Measurements from ENCODE around the gene RSRC1. TPM values are rescaled to one million over a fixed set of nuclear protein-coding genes. Genes with fewer than 3 reads are reported as not detected.

RSRC1 gene
- total RNA-seq, 2 donors from 2014 or later, result 28.5 to 32.0 TPM

DNA sequence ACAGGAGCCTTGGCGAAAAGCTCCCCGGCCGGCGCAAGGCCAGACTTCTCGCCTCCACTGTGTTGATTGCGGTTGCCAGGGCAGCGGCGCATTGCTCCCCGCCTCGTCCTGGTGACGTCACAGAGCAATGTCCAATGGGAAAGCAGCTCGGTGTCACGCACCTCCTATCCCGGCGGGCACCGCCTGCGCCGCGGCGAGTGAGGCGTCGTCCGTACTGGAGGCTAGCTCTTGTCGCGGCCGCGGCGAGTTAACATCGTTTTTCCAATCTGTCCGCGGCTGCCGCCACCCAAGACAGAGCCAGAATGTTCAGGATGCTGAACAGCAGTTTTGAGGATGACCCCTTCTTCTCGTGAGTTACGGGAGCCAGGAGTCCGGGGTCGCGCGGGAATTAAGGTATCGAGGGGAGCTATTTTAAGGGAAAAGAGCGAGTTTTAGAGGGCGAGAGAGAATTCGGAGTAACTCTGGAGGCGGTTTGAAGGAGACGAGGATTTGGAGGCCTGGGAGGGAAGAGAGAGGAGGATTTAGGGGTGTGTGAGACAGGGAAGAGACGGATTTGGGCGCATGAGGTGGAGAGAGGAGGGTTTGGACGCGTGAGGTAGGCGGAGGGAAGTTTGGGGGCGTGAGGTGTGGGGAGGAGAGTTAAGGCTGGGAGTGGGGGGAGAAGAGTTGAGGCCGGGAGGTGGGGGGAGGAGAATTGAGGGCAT lies 461.3 kb downstream of the RSRC1 start, which contains the start of gene MLF1:
TSS of gene MLF1 (plus strand) at position 196 of the 704 bp plus-strand sequence. CDS start at position 303, 107 bp downstream.
- TF ChIP-seq, protein P1, sequence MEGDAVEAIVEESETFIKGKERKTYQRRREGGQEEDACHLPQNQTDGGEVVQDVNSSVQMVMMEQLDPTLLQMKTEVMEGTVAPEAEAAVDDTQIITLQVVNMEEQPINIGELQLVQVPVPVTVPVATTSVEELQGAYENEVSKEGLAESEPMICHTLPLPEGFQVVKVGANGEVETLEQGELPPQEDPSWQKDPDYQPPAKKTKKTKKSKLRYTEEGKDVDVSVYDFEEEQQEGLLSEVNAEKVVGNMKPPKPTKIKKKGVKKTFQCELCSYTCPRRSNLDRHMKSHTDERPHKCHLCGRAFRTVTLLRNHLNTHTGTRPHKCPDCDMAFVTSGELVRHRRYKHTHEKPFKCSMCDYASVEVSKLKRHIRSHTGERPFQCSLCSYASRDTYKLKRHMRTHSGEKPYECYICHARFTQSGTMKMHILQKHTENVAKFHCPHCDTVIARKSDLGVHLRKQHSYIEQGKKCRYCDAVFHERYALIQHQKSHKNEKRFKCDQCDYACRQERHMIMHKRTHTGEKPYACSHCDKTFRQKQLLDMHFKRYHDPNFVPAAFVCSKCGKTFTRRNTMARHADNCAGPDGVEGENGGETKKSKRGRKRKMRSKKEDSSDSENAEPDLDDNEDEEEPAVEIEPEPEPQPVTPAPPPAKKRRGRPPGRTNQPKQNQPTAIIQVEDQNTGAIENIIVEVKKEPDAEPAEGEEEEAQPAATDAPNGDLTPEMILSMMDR (IDR thresholded peaks at IDR 0.05), result no peak
- H3K9me3 ChIP-seq, result no peaks in the 10 kb centered on the region
- peak; percentile 97 for DNase-seq
- H3K27me3 ChIP-seq, result no peaks in the 10 kb centered on the region
- intact Hi-C loops (cut with DNase I), result no loop called here
- peak within 1 kb of the TSS; percentile 34 for H3K4me3 ChIP-seq
- H3K9ac ChIP-seq (ENCODE audit: low read depth in 2 of 2, low read length in 2 of 2), result peak within 1 kb of the TSS; percentile 64 to 73
- no peaks in the 10 kb centered on the region for H3K4me1 ChIP-seq
- H3K36me3 ChIP-seq, result no peaks in the 10 kb centered on the region
- H3K27ac ChIP-seq, result no peak within 1 kb of the TSS

DNA sequence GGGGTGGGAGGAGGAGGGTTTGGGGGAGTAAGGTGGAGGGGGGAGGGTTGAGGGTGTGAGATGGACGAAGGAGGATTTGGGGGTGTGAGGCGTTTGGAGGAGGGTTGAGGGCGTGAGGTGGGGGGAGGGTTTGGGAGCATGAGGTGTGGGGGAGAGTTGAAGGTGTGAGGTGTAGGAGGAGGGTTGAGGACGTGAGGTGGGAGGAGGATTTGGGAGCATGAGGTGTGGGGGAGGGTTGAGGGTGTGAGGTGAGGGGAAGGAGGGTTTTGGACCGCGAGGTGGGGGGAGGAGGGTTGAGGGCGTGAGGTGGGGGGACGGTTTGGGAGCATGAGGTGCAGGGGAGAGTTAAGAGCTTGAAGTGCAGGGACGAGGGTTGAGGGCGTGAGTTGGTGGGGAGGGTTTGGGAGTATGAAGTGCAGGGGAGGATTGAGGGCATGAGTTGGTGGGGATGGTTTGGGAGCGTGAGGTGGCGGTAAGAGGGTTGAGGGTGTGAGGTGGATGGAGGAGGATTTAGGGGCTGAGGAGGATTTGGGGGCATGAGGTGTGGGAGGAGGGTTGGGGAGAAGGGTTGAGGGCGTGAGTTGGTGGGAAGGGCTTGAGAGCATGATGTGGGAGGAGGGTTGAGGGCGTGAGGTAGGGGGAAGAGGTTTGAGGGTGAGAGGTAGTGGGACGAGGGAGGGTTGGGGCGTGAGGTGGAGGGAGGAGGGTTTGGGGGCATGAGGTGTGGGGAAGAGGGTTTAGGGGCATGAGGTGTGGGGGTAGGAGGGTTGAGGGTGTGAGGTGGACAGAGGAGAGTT lies 462.3 kb downstream of the RSRC1 start:
- Histone ChIP-seq H3K36me3 (no peaks in the 10 kb centered on the region), H3K27ac (no peak overlapping the region), H3K9ac (ENCODE audit: low read depth in 2 of 2, low read length in 2 of 2) (no peak overlapping the region), H3K27me3 (no peaks in the 10 kb centered on the region), H3K4me1 (no peaks in the 10 kb centered on the region), H3K4me3 (no peak overlapping the region), H3K9me3 (no peaks in the 10 kb centered on the region)
- DNase-seq, result no peak
- intact Hi-C loops (cut with DNase I), result no loop called here
- TF ChIP-seq, protein P1 (IDR thresholded peaks at IDR 0.05), result no peak

DNA sequence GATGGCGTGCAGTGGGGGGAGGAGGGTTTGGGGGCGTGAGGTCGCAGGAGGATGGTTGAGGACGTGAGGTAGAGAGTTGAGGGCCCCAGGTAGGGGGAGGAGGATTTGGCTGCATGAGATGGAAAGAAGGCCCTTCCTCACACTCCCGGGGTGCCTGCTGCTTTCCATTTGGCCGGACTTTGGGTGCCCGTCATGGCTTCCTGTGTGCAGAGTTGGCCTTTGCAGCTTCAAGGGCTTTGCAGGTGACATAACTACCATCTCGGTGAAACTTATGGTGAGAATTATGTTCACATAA lies 462.8 kb downstream of the RSRC1 start:
- H3K9ac ChIP-seq (ENCODE audit: low read depth in 2 of 2, low read length in 2 of 2), result no peak overlapping the region
- H3K4me1 ChIP-seq, result no peaks in the 10 kb centered on the region
- H3K36me3 ChIP-seq, result no peaks in the 10 kb centered on the region
- intact Hi-C loops (cut with DNase I), result no loop called here
- no peak for DNase-seq
- H3K4me3 ChIP-seq, result no peak overlapping the region
- no peaks in the 10 kb centered on the region for H3K9me3 ChIP-seq
- H3K27ac ChIP-seq, result no peak overlapping the region
- TF ChIP-seq, protein P1 (IDR thresholded peaks at IDR 0.05), result no peak
- H3K27me3 ChIP-seq, result no peaks in the 10 kb centered on the region

DNA sequence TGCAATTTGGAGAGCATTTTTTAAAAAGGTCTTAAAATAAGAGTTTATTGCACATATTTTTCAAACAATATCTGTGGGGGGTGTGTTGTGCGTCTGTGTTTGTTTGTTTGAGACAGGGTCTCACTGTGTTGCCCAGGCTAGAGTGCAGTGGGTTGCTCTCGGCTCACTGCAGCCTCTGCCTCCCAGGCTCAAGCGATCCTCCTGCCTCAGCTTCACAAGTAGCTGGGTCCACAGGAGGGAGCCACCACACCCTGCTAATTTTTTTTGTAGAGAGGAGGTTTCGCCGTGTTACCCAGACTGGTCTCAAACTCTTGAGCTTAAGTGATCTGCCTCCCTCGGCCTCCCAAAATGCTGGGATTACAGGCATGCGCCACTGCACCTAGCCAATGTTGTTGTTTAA lies 463.8 kb downstream of the RSRC1 start:
- Histone ChIP-seq H3K9me3 (no peaks in the 10 kb centered on the region), H3K27ac (no peak overlapping the region), H3K4me1 (no peaks in the 10 kb centered on the region), H3K4me3 (no peak overlapping the region), H3K36me3 (no peaks in the 10 kb centered on the region), H3K27me3 (no peaks in the 10 kb centered on the region), H3K9ac (ENCODE audit: low read depth in 2 of 2, low read length in 2 of 2) (no peak overlapping the region)
- TF ChIP-seq, protein P1 (IDR thresholded peaks at IDR 0.05), result no peak
- DNase-seq, result no peak
- intact Hi-C loops (cut with DNase I), result no loop called here

DNA sequence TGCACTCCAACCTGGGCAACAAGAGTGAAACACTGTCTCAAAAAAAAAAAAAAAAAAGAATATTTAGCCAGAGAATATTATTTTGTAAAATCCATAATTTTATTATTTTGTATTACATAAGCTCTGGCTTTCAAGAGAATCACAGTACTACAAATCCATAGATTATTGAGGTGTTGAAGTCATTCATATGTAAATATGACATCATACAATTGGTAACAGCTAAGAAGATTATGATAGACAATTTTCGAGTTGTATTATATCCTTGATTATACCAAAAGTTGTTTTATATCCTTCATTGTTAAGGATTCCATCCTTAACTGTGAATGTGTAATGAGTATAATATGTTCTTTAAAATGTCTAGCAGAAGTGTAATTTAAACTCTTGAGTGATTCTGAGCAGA lies 464.8 kb downstream of the RSRC1 start:
- Histone ChIP-seq H3K27me3 (no peaks in the 10 kb centered on the region), H3K4me1 (no peaks in the 10 kb centered on the region), H3K9ac (ENCODE audit: low read depth in 2 of 2, low read length in 2 of 2) (no peak overlapping the region), H3K9me3 (no peaks in the 10 kb centered on the region), H3K36me3 (no peaks in the 10 kb centered on the region), H3K27ac (no peak overlapping the region), H3K4me3 (no peak overlapping the region)
- DNase-seq, result no peak
- intact Hi-C loops (cut with DNase I), result no loop called here
- TF ChIP-seq, protein P1 (IDR thresholded peaks at IDR 0.05), result no peak
